Loucy (cell line): ENCODE results near the gene CC2D1A.
A peak's percentile ranks its signal among the peaks of the same experiment; 100 is the strongest.

Source experiments
- H2AFZ ChIP-seq: fragments of 200-600 bp; sonication (generic); 2 replicates; pipeline ENCODE4 v1.6.0; 2016; ENCODE audit warnings: antibody characterized with exemption, mild to moderate bottlenecking, low read length, moderate library complexity
- H3F3A ChIP-seq: fragments of 200-600 bp; 2 replicates; pipeline ENCODE4 v1.6.0; 2016; ENCODE audit warnings: antibody characterized with exemption, low read depth, mild to moderate bottlenecking
- H3K27me3 ChIP-seq: fragments of 200-600 bp; sonication (generic); 2 replicates; pipeline ENCODE4 v1.6.1; 2014; ENCODE audit warnings: low read length, mild to moderate bottlenecking; ENCODE audit not compliant: insufficient read depth, poor library complexity, severe bottlenecking
- H3K36me3 ChIP-seq: fragments of 200-600 bp; sonication (generic); 2 replicates; pipeline ENCODE4 v1.6.1; 2016; ENCODE audit warnings: low read length; ENCODE audit not compliant: insufficient read depth
- H3K4me1 ChIP-seq: fragments of 200-600 bp; sonication (generic); 2 replicates; pipeline ENCODE4 v1.5.1; 2014; ENCODE audit warnings: low read length, mild to moderate bottlenecking; ENCODE audit not compliant: insufficient read depth, poor library complexity, severe bottlenecking
- H3K4me2 ChIP-seq: fragments of 200-600 bp; sonication (generic); 2 replicates; pipeline ENCODE4 v1.6.0; 2014; ENCODE audit warnings: antibody characterized with exemption, low read length, low read depth, mild to moderate bottlenecking; ENCODE audit not compliant: poor library complexity, severe bottlenecking
- H3K4me3 ChIP-seq: fragments of 200-600 bp; sonication (generic); 2 replicates; pipeline ENCODE4 v1.5.1; 2014; ENCODE audit warnings: low read length, mild to moderate bottlenecking, mixed read lengths; ENCODE audit not compliant: poor library complexity, severe bottlenecking
- H3K79me2 ChIP-seq: fragments of 200-600 bp; sonication (generic); 2 replicates; pipeline ENCODE4 v1.6.1; 2014; ENCODE audit warnings: low read length; ENCODE audit not compliant: insufficient read depth
- H3K9ac ChIP-seq: fragments of 200-600 bp; sonication (generic); 2 replicates; pipeline ENCODE4 v1.6.0; 2014; ENCODE audit warnings: mild to moderate bottlenecking, low read depth, low read length, moderate library complexity; ENCODE audit not compliant: poor library complexity, severe bottlenecking
- H3K9me2 ChIP-seq: fragments of 200-600 bp; sonication (generic); replicated peaks from 2 replicates; pipeline ENCODE4 v1.6.1; 2016; ENCODE audit warnings: low read depth, low read length, mixed read lengths
- H3K9me3 ChIP-seq: fragments of 200-600 bp; sonication (generic); 2 replicates; pipeline ENCODE4 v1.6.1; 2014; ENCODE audit warnings: mild to moderate bottlenecking, antibody characterized with exemption, low read length, low read depth; ENCODE audit not compliant: insufficient read depth
- H4K20me1 ChIP-seq: fragments of 200-600 bp; sonication (generic); 2 replicates; pipeline ENCODE4 v1.6.0; 2014; ENCODE audit warnings: antibody characterized with exemption, low read length, mild to moderate bottlenecking; ENCODE audit not compliant: insufficient read depth, poor library complexity, severe bottlenecking
- CTCF ChIP-seq: fragments of 200-600 bp; sonication (generic); conservative IDR thresholded peaks from 2 replicates; pipeline ENCODE4 v1.5.1; 2014; ENCODE audit warnings: mild to moderate bottlenecking, antibody characterized with exemption, low read length
- EZH2phosphoT487 ChIP-seq: fragments of 200-600 bp; IDR thresholded peaks from 2 replicates; pipeline ENCODE4 v1.6.1; 2018; ENCODE audit warnings: antibody characterized with exemption, mild to moderate bottlenecking, moderate library complexity, borderline replicate concordance

CC2D1A gene

GRCh38 chr19:13951799-13952153 lies 45.8 kb downstream of the CC2D1A start:
- Histone ChIP-seq H3K79me2 (peaks cover 44% of the 10 kb centered on the region), H3K4me3 (peak overlapping the region; percentile 93), H3K27me3 (no peaks in the 10 kb centered on the region), H4K20me1 (peaks cover 19% of the 10 kb centered on the region), H3K4me2 (peak overlapping the region; percentile 59), H3K4me1 (peaks cover 10% of the 10 kb centered on the region), H3F3A (no peaks in the 10 kb centered on the region), H2AFZ (peak overlapping the region; percentile 71), H3K9ac (no peak overlapping the region), H3K36me3 (peaks cover 17% of the 10 kb centered on the region; the same call in 1 of the 2 replicates), H3K9me3 (no peaks in the 10 kb centered on the region), H3K9me2 (no peaks in the 10 kb centered on the region)
- no peak for TF ChIP-seq EZH2phosphoT487
- no peak for TF ChIP-seq CTCF

GRCh38 chr19:13952154-13952930 lies 46.3 kb downstream of the CC2D1A start, which contains the start of gene DCAF15:
DCAF15 (plus strand) TSS chr19:13952509; CDS start chr19:13952513, 4 bp downstream.
- peaks cover 23% of the 10 kb centered on the region; the same call in 1 of the 2 replicates for H3K36me3 ChIP-seq
- peak within 1 kb of the TSS; percentile 93 for H3K4me3 ChIP-seq
- H3K27me3 ChIP-seq, result no peaks in the 10 kb centered on the region
- peak within 1 kb of the TSS; percentile 92 for H3K9ac ChIP-seq
- no peaks in the 10 kb centered on the region for H3K9me2 ChIP-seq
- peaks cover 10% of the 10 kb centered on the region for H3K4me1 ChIP-seq
- H4K20me1 ChIP-seq, result peaks cover 19% of the 10 kb centered on the region
- H3K9me3 ChIP-seq, result no peaks in the 10 kb centered on the region
- peak within 1 kb of the TSS; percentile 71 for H2AFZ ChIP-seq
- TF ChIP-seq CTCF, result no peak
- TF ChIP-seq EZH2phosphoT487, result no peak
- H3K79me2 ChIP-seq, result peaks cover 50% of the 10 kb centered on the region
- no peaks in the 10 kb centered on the region for H3F3A ChIP-seq
- peak within 1 kb of the TSS; percentile 94 for H3K4me2 ChIP-seq

- no peaks in the 10 kb centered on the region for H3K9me3 ChIP-seq
- H3F3A ChIP-seq, result no peaks in the 10 kb centered on the region
- peak overlapping the region; percentile 92 for H3K9ac ChIP-seq
- peaks cover 10% of the 10 kb centered on the region for H3K4me1 ChIP-seq
- H3K4me3 ChIP-seq, result peak overlapping the region; percentile 93
- peaks cover 55% of the 10 kb centered on the region for H3K79me2 ChIP-seq
- TF ChIP-seq CTCF (no peak), EZH2phosphoT487 (no peak)
- H3K9me2 ChIP-seq, result no peaks in the 10 kb centered on the region
- H3K4me2 ChIP-seq, result peak overlapping the region; percentile 94
- peaks cover 19% of the 10 kb centered on the region for H4K20me1 ChIP-seq
- H2AFZ ChIP-seq, result no peak overlapping the region
- H3K36me3 ChIP-seq, result peaks cover 30% of the 10 kb centered on the region; the same call in 1 of the 2 replicates
- H3K27me3 ChIP-seq, result no peaks in the 10 kb centered on the region
Measured at GRCh38 chr19:13952931-13953531, 47.0 kb downstream of the CC2D1A start.
